ENCODE results near the gene ZNF783.

The ZNF783 gene

GRCh38 chr7:149300620-149301285 is 38.8 kb downstream of the ZNF783 start:
- no peak overlapping the region for H3K4me3 ChIP-seq (ENCODE audit: low read depth, low read length)
- H3K27ac ChIP-seq (ENCODE audit: low read depth, low read length): no peak overlapping the region
- no peaks in the 10 kb centered on the region for H3K27me3 ChIP-seq (ENCODE audit: control insufficient read depth, insufficient read depth, low read length)
- H3K4me1 ChIP-seq (ENCODE audit: control insufficient read depth, insufficient read depth, low read length): 0 out of 2 replicates have a peak, but pooled peaks cover 4% of the 10 kb centered on the region
- H3K36me3 ChIP-seq (ENCODE audit: control insufficient read depth, insufficient read depth, low read length): no peaks in the 10 kb centered on the region
- H3K9me3 ChIP-seq (ENCODE audit: control insufficient read depth, insufficient read depth, low read depth, low read length): peaks cover 10% of the 10 kb centered on the region
- H3K9ac ChIP-seq (ENCODE audit: low read length): no peak overlapping the region

DNA sequence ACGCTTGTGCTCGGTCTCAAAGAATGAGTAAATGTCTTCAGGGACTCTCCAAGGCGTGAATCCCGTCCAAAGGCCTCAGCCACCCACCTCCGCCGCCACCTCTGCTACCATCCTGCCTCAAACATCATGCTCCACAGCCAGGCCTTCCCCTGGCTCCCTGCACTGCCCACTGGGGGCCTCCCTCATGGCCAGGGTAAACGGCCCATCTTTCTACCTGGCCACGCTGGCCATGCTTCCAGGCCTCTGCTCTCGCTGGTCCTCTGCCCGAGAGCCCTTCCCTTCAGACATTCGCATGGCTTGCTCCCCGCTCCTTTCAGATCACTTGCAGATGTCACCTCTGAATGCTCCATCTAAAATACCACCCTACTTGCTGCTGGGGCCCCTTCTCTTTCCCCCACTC is 40.2 kb downstream of the ZNF783 start:
- H3K27me3 ChIP-seq (ENCODE audit: control insufficient read depth, insufficient read depth, low read length): no peaks in the 10 kb centered on the region
- H3K4me3 ChIP-seq (ENCODE audit: low read depth, low read length): no peak overlapping the region
- H3K27ac ChIP-seq (ENCODE audit: low read depth, low read length): no peak overlapping the region
- H3K4me1 ChIP-seq (ENCODE audit: control insufficient read depth, insufficient read depth, low read length): 0 out of 2 replicates have a peak, but pooled peaks cover 4% of the 10 kb centered on the region
- H3K36me3 ChIP-seq (ENCODE audit: control insufficient read depth, insufficient read depth, low read length): no peaks in the 10 kb centered on the region
- peaks cover 10% of the 10 kb centered on the region for H3K9me3 ChIP-seq (ENCODE audit: control insufficient read depth, insufficient read depth, low read depth, low read length)
- H3K9ac ChIP-seq (ENCODE audit: low read length): no peak overlapping the region

- H3K36me3 ChIP-seq (ENCODE audit: control insufficient read depth, insufficient read depth, low read length): no peaks in the 10 kb centered on the region
- H3K9me3 ChIP-seq (ENCODE audit: control insufficient read depth, insufficient read depth, low read depth, low read length): peaks cover 10% of the 10 kb centered on the region
- no peaks in the 10 kb centered on the region for H3K27me3 ChIP-seq (ENCODE audit: control insufficient read depth, insufficient read depth, low read length)
These were observed 40.9 kb downstream of the ZNF783 start for GRCh38 chr7:149302865-149303264.

DNA sequence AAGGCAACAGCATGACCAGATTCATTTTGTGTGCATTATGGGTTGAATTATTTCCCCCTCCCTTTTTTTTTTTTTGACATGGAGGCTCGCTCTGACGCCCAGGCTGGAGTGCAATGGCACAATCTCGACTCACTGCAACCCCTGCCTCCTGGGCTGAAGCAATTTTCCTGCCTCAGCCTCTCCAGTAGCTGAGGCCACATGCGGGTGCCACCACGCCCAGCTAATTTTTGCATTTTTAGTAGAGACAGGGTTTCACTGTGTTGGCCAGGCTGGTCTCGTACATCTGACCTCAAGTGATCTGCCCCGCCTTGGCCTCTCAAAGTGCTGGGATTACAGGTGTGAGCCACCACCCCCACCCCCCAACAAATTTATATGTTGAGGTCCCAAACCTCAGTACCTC is 42.0 kb downstream of the ZNF783 start:
- H3K4me1 ChIP-seq (ENCODE audit: control insufficient read depth, insufficient read depth, low read length): 0 out of 2 replicates have a peak, but pooled peaks cover 4% of the 10 kb centered on the region
- H3K9me3 ChIP-seq (ENCODE audit: control insufficient read depth, insufficient read depth, low read depth, low read length): peaks cover 4% of the 10 kb centered on the region; the same call in 1 of the 2 replicates
- H3K36me3 ChIP-seq (ENCODE audit: control insufficient read depth, insufficient read depth, low read length): no peaks in the 10 kb centered on the region
- no peak overlapping the region for H3K27ac ChIP-seq (ENCODE audit: low read depth, low read length)
- H3K27me3 ChIP-seq (ENCODE audit: control insufficient read depth, insufficient read depth, low read length): no peaks in the 10 kb centered on the region
- no peak overlapping the region for H3K4me3 ChIP-seq (ENCODE audit: low read depth, low read length)
- H3K9ac ChIP-seq (ENCODE audit: low read length): no peak overlapping the region

More at GRCh38 chr7:149302865-149303264, 40.9 kb downstream of the ZNF783 start:
- Histone ChIP-seq H3K27ac (ENCODE audit: low read depth, low read length) (no peak overlapping the region), H3K4me3 (ENCODE audit: low read depth, low read length) (no peak overlapping the region), H3K9ac (ENCODE audit: low read length) (no peak overlapping the region), H3K4me1 (ENCODE audit: control insufficient read depth, insufficient read depth, low read length) (0 out of 2 replicates have a peak, but pooled peaks cover 4% of the 10 kb centered on the region)

DNA sequence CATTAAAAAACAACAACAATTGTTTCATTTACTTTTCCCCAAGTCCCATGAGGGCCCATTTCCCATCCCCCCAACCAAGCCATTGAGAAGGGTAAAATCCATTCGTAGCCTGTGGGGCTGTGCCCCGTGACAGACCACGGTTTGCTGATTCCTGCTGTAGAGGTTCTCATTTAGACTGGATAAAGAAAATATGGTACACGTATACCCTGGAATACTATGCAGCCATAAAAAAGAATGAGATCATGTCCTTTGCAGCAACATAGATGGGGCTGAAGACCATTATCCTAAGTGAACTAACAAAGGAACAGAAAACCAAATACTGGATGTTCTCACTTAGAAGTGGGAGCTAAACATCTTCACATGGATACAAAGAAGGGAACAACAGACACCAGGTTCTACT is 44.9 kb downstream of the ZNF783 start:
- H3K4me3 ChIP-seq (ENCODE audit: low read depth, low read length): no peak overlapping the region
- no peaks in the 10 kb centered on the region for H3K9me3 ChIP-seq (ENCODE audit: control insufficient read depth, insufficient read depth, low read depth, low read length)
- H3K27me3 ChIP-seq (ENCODE audit: control insufficient read depth, insufficient read depth, low read length): no peaks in the 10 kb centered on the region

DNA sequence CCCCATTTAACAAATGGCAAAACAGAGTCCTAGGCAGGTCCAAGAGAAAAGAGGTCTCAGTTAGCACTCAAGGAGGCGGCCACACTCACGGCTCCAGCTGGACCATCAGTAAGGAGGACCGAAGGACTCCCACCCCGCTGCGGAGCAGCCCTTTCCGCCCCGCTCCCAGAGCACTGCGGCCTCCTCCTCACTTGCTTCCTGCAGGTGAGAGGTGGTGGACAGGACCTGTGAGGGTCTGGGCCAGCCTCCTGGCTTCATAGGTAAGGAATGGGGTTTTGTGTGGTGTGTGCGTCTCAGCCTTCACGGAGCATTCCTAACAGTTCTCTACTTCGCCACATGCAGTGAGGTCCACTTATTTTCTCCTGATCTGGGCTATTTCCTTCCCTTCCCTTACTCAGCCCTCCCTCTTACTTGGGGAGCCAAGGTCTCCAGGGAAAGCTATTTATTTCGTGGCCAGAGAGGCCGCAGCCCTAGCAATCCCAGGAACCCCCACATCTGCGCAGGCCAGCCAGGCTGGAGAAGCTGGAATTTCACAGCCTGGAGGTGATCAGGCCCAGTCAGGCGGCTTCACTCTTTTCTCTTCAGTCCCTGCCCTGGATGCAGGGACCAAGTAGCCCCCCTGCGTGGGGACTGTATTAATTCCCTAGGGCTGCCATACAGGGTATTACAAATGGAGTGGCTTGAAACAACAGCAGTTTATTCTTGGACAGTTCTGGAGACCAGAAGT is 45.9 kb downstream of the ZNF783 start:
- no peaks in the 10 kb centered on the region for H3K27me3 ChIP-seq (ENCODE audit: control insufficient read depth, insufficient read depth, low read length)
- no peaks in the 10 kb centered on the region for H3K9me3 ChIP-seq (ENCODE audit: control insufficient read depth, insufficient read depth, low read depth, low read length)
- H3K4me1 ChIP-seq (ENCODE audit: control insufficient read depth, insufficient read depth, low read length): no peaks in the 10 kb centered on the region
- no peak overlapping the region for H3K9ac ChIP-seq (ENCODE audit: low read length)
- H3K36me3 ChIP-seq (ENCODE audit: control insufficient read depth, insufficient read depth, low read length): no peaks in the 10 kb centered on the region
- H3K27ac ChIP-seq (ENCODE audit: low read depth, low read length): no peak overlapping the region
- H3K4me3 ChIP-seq (ENCODE audit: low read depth, low read length): no peak overlapping the region

More for the DNA sequence above, 44.9 kb downstream of the ZNF783 start:
- H3K4me1 ChIP-seq (ENCODE audit: control insufficient read depth, insufficient read depth, low read length): no peaks in the 10 kb centered on the region
- H3K36me3 ChIP-seq (ENCODE audit: control insufficient read depth, insufficient read depth, low read length): no peaks in the 10 kb centered on the region
- H3K9ac ChIP-seq (ENCODE audit: low read length): no peak overlapping the region
- H3K27ac ChIP-seq (ENCODE audit: low read depth, low read length): no peak overlapping the region

- no peaks in the 10 kb centered on the region for H3K4me1 ChIP-seq (ENCODE audit: control insufficient read depth, insufficient read depth, low read length)
- no peak overlapping the region for H3K4me3 ChIP-seq (ENCODE audit: low read depth, low read length)
- H3K9me3 ChIP-seq (ENCODE audit: control insufficient read depth, insufficient read depth, low read depth, low read length): no peaks in the 10 kb centered on the region
- no peaks in the 10 kb centered on the region for H3K36me3 ChIP-seq (ENCODE audit: control insufficient read depth, insufficient read depth, low read length)
- H3K27me3 ChIP-seq (ENCODE audit: control insufficient read depth, insufficient read depth, low read length): peaks cover 3% of the 10 kb centered on the region; the same call in 1 of the 2 replicates
- H3K9ac ChIP-seq (ENCODE audit: low read length): no peak overlapping the region
- no peak overlapping the region for H3K27ac ChIP-seq (ENCODE audit: low read depth, low read length)
These were observed 48.3 kb downstream of the ZNF783 start for GRCh38 chr7:149310113-149310836.

GRCh38 chr7:149310990-149311573 is 49.1 kb downstream of the ZNF783 start:
- no peak overlapping the region for H3K9ac ChIP-seq (ENCODE audit: low read length)
- no peaks in the 10 kb centered on the region for H3K36me3 ChIP-seq (ENCODE audit: control insufficient read depth, insufficient read depth, low read length)
- H3K4me1 ChIP-seq (ENCODE audit: control insufficient read depth, insufficient read depth, low read length): no peaks in the 10 kb centered on the region
- H3K9me3 ChIP-seq (ENCODE audit: control insufficient read depth, insufficient read depth, low read depth, low read length): no peaks in the 10 kb centered on the region
- H3K27me3 ChIP-seq (ENCODE audit: control insufficient read depth, insufficient read depth, low read length): peaks cover 3% of the 10 kb centered on the region; the same call in 1 of the 2 replicates
- H3K4me3 ChIP-seq (ENCODE audit: low read depth, low read length): no peak overlapping the region
- no peak overlapping the region for H3K27ac ChIP-seq (ENCODE audit: low read depth, low read length)

DNA sequence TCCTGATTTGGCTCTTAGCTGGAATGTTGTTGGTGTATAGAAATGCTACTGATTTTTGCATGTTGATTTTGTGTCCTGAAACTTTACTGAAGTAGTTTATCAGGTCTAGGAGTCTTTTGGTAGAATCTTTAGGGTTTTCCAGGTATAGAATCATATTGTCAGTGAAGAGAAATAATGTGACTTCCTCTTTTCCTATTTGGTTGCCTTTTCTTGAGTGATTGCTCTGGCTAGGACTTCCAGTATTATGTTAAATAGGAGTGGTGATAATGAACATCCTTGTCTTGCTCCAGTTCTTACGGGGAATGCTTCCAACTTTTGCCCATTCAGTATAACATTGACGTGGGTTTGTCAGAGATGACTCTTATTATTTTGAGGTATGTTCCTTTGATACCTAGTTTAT is 52.0 kb downstream of the ZNF783 start:
- H3K4me1 ChIP-seq (ENCODE audit: control insufficient read depth, insufficient read depth, low read length): no peaks in the 10 kb centered on the region
- H3K27ac ChIP-seq (ENCODE audit: low read depth, low read length): no peak overlapping the region
- H3K27me3 ChIP-seq (ENCODE audit: control insufficient read depth, insufficient read depth, low read length): peaks cover 3% of the 10 kb centered on the region; the same call in 1 of the 2 replicates
- no peak overlapping the region for H3K4me3 ChIP-seq (ENCODE audit: low read depth, low read length)
- no peaks in the 10 kb centered on the region for H3K36me3 ChIP-seq (ENCODE audit: control insufficient read depth, insufficient read depth, low read length)
- H3K9ac ChIP-seq (ENCODE audit: low read length): no peak overlapping the region
- no peaks in the 10 kb centered on the region for H3K9me3 ChIP-seq (ENCODE audit: control insufficient read depth, insufficient read depth, low read depth, low read length)

DNA sequence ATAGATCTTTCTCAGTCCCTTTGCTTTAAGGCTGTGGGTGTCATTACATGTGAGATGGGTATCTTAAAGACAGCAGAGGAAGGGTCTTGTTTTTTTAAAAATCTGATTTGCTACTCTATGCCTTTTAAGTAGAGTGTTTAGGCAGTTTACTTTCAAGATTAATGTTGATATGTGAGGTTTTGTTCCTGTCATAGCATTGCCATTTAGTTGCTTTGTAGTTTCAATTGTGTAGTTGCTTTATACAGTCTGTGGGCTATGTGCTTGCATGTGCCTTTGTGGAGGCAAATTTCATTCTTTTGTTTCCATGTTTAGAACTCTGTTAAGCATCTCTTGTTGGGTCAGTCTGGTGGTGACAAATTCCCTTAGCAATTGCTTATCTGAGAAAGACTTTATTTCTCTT is 54.6 kb downstream of the ZNF783 start:
- Histone ChIP-seq H3K4me1 (ENCODE audit: control insufficient read depth, insufficient read depth, low read length) (0 out of 2 replicates have a peak, but pooled peaks cover 4% of the 10 kb centered on the region), H3K9me3 (ENCODE audit: control insufficient read depth, insufficient read depth, low read depth, low read length) (no peaks in the 10 kb centered on the region), H3K9ac (ENCODE audit: low read length) (no peak overlapping the region), H3K27me3 (ENCODE audit: control insufficient read depth, insufficient read depth, low read length) (peaks cover 3% of the 10 kb centered on the region; the same call in 1 of the 2 replicates), H3K4me3 (ENCODE audit: low read depth, low read length) (no peak overlapping the region), H3K27ac (ENCODE audit: low read depth, low read length) (no peak overlapping the region), H3K36me3 (ENCODE audit: control insufficient read depth, insufficient read depth, low read length) (no peaks in the 10 kb centered on the region)
